Liver (tissue), 9 donors: ENCODE data around the gene TSPAN32. TPM values are rescaled to one million over a fixed set of nuclear protein-coding genes. Genes with fewer than 3 reads are reported as not detected.

ENCODE experiments used
- DNase-seq: peaks from one replicate; pipeline ENCODE4 v3.0.0-alpha.2; 2017; ENCODE audit warnings: low spot score
- H3K27ac ChIP-seq, 2 donors: one replicate each; pipeline ENCODE4 v1.7.0; 2013; ENCODE audit warnings: inconsistent platforms in 2 of 2, low read length in 2 of 2, control low read depth in 1 of 2, low read depth in 1 of 2, mild to moderate bottlenecking in 1 of 2
- H3K27me3 ChIP-seq, 4 donors: one replicate each; pipeline versions ENCODE4 v1.6.1 to v1.7.0; 2013; ENCODE audit warnings: low read length in 3 of 4, inconsistent platforms in 1 of 4, mild to moderate bottlenecking in 1 of 4, moderate library complexity in 1 of 4; ENCODE audit not compliant: control insufficient read depth in 4 of 4, insufficient read depth in 4 of 4
- H3K36me3 ChIP-seq, 4 donors: one replicate each; pipeline versions ENCODE4 v1.6.1 to v1.7.0; 2013; ENCODE audit warnings: low read length in 3 of 4, mild to moderate bottlenecking in 3 of 4, low read depth in 1 of 4, moderate library complexity in 1 of 4; ENCODE audit not compliant: control insufficient read depth in 4 of 4, insufficient read depth in 3 of 4
- H3K4me1 ChIP-seq, 4 donors: one replicate each; pipeline versions ENCODE4 v1.6.1 to v1.7.0; 2013; ENCODE audit warnings: low read length in 3 of 4, mild to moderate bottlenecking in 3 of 4, moderate library complexity in 1 of 4; ENCODE audit not compliant: control insufficient read depth in 4 of 4, insufficient read depth in 4 of 4
- H3K4me3 ChIP-seq, 3 donors: one replicate each; pipeline versions ENCODE4 v1.6.1 to v1.7.0; 2013; ENCODE audit warnings: low read length in 3 of 3, control low read depth in 1 of 3, low read depth in 1 of 3, mild to moderate bottlenecking in 1 of 3
- H3K9ac ChIP-seq, 2 donors: one replicate each; pipeline ENCODE4 v1.7.0; 2013; ENCODE audit warnings: low read length in 2 of 2, mild to moderate bottlenecking in 2 of 2, moderate library complexity in 2 of 2, control low read depth in 1 of 2, low read depth in 1 of 2
- H3K9me3 ChIP-seq, 4 donors: one replicate each; pipeline versions ENCODE4 v1.6.1 to v1.7.0; 2013; ENCODE audit warnings: low read length in 3 of 4; ENCODE audit not compliant: control insufficient read depth in 4 of 4
- EGR1 ChIP-seq, 2 donors: IDR thresholded peaks; 2 replicates each; pipeline ENCODE4 v1.6.1; 2016 to 2018; ENCODE audit warnings: antibody characterized with exemption in 2 of 2, low read depth in 2 of 2
- FOXA1 ChIP-seq: IDR thresholded peaks from 2 replicates; pipeline ENCODE4 v1.6.1; 2016; ENCODE audit warnings: antibody characterized with exemption
- FOXA2 ChIP-seq: IDR thresholded peaks from 2 replicates; pipeline ENCODE4 v1.6.1; 2016; ENCODE audit warnings: antibody characterized with exemption
- GABPA ChIP-seq, 2 donors: IDR thresholded peaks in 1 of 2; conservative IDR thresholded peaks in 1 of 2; 2 replicates each; pipeline ENCODE4 v1.6.1; 2016; ENCODE audit warnings: antibody characterized with exemption in 2 of 2, mild to moderate bottlenecking in 1 of 2, moderate library complexity in 1 of 2
- HNF4A ChIP-seq, 2 donors: conservative IDR thresholded peaks; 2 replicates each; pipeline ENCODE4 v1.6.1; 2016; ENCODE audit warnings: antibody characterized with exemption in 2 of 2, mild to moderate bottlenecking in 2 of 2
- HNF4G ChIP-seq: IDR thresholded peaks from 2 replicates; pipeline ENCODE4 v1.6.1; 2016; ENCODE audit warnings: antibody characterized with exemption
- JUND ChIP-seq, 2 donors: IDR thresholded peaks; 2 replicates each; pipeline ENCODE4 v1.6.1; 2016; ENCODE audit warnings: antibody characterized with exemption in 2 of 2
- NR2F2 ChIP-seq: IDR thresholded peaks from 2 replicates; pipeline ENCODE4 v1.6.1; 2016; ENCODE audit warnings: antibody characterized with exemption
- RAD21 ChIP-seq, 2 donors: IDR thresholded peaks; 2 replicates each; pipeline ENCODE4 v1.6.1; 2016; ENCODE audit warnings: antibody characterized with exemption in 2 of 2, mild to moderate bottlenecking in 2 of 2
- TAF1 ChIP-seq: conservative IDR thresholded peaks from 2 replicates; pipeline ENCODE4 v1.6.1; 2016; ENCODE audit warnings: antibody characterized with exemption, mild to moderate bottlenecking
- YY1 ChIP-seq: IDR thresholded peaks from 2 replicates; pipeline ENCODE4 v1.6.1; 2016; ENCODE audit warnings: antibody characterized with exemption, mild to moderate bottlenecking
- WGBS: extraction: QIAGEN DNeasy Blood & Tissue Kit; methylation state at CpG from one replicate; pipeline ENCODE4 v1.1.7; 2013; 5-methylcytosine and 5-hydroxymethylcytosine counted together
- polyA plus RNA-seq, 2 donors: library from polyadenylated mRNA; stranded (reverse) in 1 of 2; unstranded in 1 of 2; fragments of 200-250 nt in 1 of 2; fragments of >200 nt in 1 of 2; fragmentation: Nextera tagmentation in 1 of 2; extraction: Ambion mirVana in 1 of 2; gene quantifications; one replicate each; pipeline versions ENCODE4 v1.2.1 to v1.2.3, GENCODE V29; 2013 to 2015
- total RNA-seq, 2 donors: library from RNA; depleted of rRNA; stranded (reverse); fragments of >200 nt; gene quantifications; one replicate each; pipeline ENCODE4 v1.2.3, GENCODE V29; 2014
- TF ChIP-seq, protein P1 (sequence below): fragments of 150-350 bp; IDR thresholded peaks from 2 replicates; pipeline ENCODE4 v1.5.1; 2017; ENCODE audit warnings: improper control_type of control experiment, low read depth, low read length; ENCODE audit not compliant: missing input control
- TF ChIP-seq, protein P2 (sequence below): IDR thresholded peaks from 2 replicates; pipeline ENCODE4 v1.6.1; 2016; ENCODE audit warnings: antibody characterized with exemption
- TF ChIP-seq, protein P3 (sequence below): IDR thresholded peaks from 2 replicates; pipeline ENCODE4 v1.6.1; 2016; ENCODE audit warnings: antibody characterized with exemption
- TF ChIP-seq, protein P4 (sequence below): IDR thresholded peaks from 2 replicates; pipeline ENCODE4 v1.6.1; 2016; ENCODE audit warnings: antibody characterized with exemption
- TF ChIP-seq, protein P5 (sequence below): IDR thresholded peaks from 2 replicates; pipeline ENCODE4 v1.6.1; 2016; ENCODE audit warnings: antibody characterized with exemption, mild to moderate bottlenecking
- donor health status: healthy.
- donor health status: healthy.
- donor health status: healthy.
- donor health status: healthy.
- donor health status: healthy.

The TSPAN32 gene
- total and polyA plus RNA-seq, 4 donors, result 0.25 to 71.4 (median 0.45) TPM

DNA sequence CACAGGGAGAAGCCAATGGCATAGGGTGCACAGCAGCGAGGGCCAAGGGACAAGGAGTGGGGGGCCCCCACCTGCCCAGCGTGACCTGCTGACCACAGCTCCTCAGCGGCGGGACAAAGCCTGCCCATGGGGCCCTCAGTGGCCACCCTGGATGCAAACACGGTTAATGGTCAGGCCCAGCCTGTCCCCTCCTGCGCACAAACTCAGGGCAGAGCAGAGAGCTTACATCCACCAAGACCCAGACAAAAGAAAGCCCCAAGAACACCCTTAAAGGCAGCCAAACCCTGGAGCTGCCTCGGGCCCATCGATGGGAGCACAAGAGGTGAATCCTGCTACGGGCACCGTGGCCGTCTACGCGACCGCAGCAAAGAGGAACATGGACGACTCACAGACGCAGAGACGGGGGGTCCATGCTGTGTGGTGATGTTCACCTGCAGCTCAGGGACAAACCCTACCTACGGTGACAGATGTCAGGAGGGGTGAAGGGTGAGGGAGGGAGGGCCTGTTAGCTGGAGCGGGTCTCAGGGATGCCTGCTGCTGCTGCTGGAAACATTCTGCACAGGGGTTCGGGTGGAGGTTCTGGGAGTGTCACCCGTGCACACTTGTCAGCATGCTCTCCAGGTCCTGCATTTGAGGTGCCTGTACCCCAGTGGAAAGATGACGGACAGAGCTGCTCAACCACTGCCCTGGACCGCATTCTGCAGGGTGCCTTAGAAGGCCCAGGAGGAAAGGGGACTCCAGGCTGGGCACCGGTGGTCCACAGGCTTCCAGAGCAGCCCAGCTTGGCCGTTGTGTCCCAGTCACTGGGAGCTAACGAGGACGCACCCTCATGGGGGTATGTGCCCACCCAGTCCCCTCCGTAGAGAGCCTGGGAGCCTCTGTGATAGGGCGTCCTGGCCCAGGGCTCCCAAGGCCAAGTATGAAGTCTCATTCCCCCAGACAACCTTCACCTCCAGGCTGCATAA, 43.0 kb upstream of the TSPAN32 start:
- WGBS, result 90% methylated on average over 29 of the region's 29 CpGs
- Histone ChIP-seq H3K9me3 (no peaks in the 10 kb centered on the region), H3K27ac (no peak overlapping the region), H3K4me1 (no peaks in the 10 kb centered on the region), H3K36me3 (no peaks in the 10 kb centered on the region), H3K4me3 (no peak overlapping the region), H3K27me3 (no peaks in the 10 kb centered on the region), H3K9ac (no peak overlapping the region)
- TF ChIP-seq, protein P1, sequence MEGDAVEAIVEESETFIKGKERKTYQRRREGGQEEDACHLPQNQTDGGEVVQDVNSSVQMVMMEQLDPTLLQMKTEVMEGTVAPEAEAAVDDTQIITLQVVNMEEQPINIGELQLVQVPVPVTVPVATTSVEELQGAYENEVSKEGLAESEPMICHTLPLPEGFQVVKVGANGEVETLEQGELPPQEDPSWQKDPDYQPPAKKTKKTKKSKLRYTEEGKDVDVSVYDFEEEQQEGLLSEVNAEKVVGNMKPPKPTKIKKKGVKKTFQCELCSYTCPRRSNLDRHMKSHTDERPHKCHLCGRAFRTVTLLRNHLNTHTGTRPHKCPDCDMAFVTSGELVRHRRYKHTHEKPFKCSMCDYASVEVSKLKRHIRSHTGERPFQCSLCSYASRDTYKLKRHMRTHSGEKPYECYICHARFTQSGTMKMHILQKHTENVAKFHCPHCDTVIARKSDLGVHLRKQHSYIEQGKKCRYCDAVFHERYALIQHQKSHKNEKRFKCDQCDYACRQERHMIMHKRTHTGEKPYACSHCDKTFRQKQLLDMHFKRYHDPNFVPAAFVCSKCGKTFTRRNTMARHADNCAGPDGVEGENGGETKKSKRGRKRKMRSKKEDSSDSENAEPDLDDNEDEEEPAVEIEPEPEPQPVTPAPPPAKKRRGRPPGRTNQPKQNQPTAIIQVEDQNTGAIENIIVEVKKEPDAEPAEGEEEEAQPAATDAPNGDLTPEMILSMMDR, result no peak
- TF ChIP-seq HNF4G (no peak), JUND (IDR thresholded peaks at IDR 0.05) (no peak), TAF1 (no peak), RAD21 (IDR thresholded peaks at IDR 0.05) (no peak), GABPA (IDR thresholded peaks at IDR 0.05 in 1 of 2, conservative IDR thresholded peaks at IDR 0.05 in 1 of 2) (no peak), NR2F2 (no peak), YY1 (no peak), FOXA1 (no peak), FOXA2 (no peak), HNF4A (conservative IDR thresholded peaks at IDR 0.05) (no peak), EGR1 (IDR thresholded peaks at IDR 0.05; ENCODE audit: low read depth in 2 of 2) (no peak)
- TF ChIP-seq, protein P2, sequence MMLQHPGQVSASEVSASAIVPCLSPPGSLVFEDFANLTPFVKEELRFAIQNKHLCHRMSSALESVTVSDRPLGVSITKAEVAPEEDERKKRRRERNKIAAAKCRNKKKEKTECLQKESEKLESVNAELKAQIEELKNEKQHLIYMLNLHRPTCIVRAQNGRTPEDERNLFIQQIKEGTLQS, result no peak
- TF ChIP-seq, protein P3, sequence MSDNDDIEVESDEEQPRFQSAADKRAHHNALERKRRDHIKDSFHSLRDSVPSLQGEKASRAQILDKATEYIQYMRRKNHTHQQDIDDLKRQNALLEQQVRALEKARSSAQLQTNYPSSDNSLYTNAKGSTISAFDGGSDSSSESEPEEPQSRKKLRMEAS, result no peak
- TF ChIP-seq, protein P4, sequence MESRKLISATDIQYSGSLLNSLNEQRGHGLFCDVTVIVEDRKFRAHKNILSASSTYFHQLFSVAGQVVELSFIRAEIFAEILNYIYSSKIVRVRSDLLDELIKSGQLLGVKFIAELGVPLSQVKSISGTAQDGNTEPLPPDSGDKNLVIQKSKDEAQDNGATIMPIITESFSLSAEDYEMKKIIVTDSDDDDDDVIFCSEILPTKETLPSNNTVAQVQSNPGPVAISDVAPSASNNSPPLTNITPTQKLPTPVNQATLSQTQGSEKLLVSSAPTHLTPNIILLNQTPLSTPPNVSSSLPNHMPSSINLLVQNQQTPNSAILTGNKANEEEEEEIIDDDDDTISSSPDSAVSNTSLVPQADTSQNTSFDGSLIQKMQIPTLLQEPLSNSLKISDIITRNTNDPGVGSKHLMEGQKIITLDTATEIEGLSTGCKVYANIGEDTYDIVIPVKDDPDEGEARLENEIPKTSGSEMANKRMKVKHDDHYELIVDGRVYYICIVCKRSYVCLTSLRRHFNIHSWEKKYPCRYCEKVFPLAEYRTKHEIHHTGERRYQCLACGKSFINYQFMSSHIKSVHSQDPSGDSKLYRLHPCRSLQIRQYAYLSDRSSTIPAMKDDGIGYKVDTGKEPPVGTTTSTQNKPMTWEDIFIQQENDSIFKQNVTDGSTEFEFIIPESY, result no peak
- TF ChIP-seq, protein P5, sequence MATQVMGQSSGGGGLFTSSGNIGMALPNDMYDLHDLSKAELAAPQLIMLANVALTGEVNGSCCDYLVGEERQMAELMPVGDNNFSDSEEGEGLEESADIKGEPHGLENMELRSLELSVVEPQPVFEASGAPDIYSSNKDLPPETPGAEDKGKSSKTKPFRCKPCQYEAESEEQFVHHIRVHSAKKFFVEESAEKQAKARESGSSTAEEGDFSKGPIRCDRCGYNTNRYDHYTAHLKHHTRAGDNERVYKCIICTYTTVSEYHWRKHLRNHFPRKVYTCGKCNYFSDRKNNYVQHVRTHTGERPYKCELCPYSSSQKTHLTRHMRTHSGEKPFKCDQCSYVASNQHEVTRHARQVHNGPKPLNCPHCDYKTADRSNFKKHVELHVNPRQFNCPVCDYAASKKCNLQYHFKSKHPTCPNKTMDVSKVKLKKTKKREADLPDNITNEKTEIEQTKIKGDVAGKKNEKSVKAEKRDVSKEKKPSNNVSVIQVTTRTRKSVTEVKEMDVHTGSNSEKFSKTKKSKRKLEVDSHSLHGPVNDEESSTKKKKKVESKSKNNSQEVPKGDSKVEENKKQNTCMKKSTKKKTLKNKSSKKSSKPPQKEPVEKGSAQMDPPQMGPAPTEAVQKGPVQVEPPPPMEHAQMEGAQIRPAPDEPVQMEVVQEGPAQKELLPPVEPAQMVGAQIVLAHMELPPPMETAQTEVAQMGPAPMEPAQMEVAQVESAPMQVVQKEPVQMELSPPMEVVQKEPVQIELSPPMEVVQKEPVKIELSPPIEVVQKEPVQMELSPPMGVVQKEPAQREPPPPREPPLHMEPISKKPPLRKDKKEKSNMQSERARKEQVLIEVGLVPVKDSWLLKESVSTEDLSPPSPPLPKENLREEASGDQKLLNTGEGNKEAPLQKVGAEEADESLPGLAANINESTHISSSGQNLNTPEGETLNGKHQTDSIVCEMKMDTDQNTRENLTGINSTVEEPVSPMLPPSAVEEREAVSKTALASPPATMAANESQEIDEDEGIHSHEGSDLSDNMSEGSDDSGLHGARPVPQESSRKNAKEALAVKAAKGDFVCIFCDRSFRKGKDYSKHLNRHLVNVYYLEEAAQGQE, result no peak
- no peak for DNase-seq
